ENCODE results near the gene ANKS3.

- no peak for TF ChIP-seq CTCF (IDR thresholded peaks at IDR 0.05)
- TF ChIP-seq POLR2A (IDR thresholded peaks at IDR 0.05): no peak
Observed at GRCh38 chr16:4696172-4696904, 37.7 kb downstream of the ANKS3 start.
